ENCODE measurements around the gene CDS1. TPM values are rescaled to one million over a fixed set of nuclear protein-coding genes. Genes with fewer than 3 reads are reported as not detected.

The CDS1 gene
- total RNA-seq: under 1 TPM; 0.08 to 0.10 TPM

DNA sequence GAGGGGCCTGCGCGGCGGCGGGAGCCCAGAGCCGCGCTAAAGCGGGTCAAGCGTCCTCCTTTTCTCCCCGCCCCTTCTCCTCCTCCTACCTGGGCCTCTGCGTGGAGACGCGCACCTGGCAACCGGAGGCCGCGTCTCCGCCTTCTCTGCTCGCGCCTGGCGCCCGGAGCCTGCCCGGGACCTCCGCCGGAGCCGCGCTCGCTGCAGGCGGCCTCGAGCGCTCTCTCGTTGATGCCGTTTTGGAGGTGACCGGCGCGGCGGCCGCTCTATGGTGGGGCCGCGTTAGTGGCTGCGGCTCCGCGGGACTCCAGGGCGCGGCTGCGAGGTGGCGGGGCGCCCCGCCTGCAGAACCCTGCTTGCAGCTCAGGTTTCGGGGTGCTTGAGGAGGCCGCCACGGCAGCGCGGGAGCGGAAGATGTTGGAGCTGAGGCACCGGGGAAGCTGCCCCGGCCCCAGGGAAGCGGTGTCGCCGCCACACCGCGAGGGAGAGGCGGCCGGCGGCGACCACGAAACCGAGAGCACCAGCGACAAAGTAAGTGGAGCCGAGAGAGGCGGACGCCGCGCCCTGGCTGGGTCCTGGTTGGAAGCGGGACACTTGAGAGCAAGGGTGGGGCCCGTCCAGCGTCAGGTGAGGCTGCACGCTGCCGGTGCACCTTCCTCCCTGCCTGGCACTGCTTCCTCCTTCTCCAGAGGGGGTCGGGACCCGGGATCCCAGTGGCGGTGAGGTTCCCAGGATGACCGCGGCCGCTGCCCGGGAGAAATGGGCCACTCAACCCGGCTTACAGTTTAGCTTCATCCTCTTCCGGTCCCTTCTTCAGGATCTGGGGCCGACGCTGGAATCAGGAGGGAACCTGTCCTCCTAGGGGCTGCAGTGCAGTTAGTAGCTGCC is at the start of gene CDS1:
CDS1 (plus strand) TSS at position 140 of the 888 bp plus-strand sequence; CDS start at position 415, 275 bp downstream.

Other genes starting within 250 kb of the CDS1 start
- not detected for gene NKX6-1, start 83.8 kb upstream of the CDS1 start, total RNA-seq

All from activated naive CD4-positive, alpha-beta T cell treated with anti-CD3 and anti-CD28 coated beads, Interleukin-2, amount 10 ng/mL, durations not matched to agents 5 hours and 36 hours (primary cell).